ENCODE measurements around the gene PAM. TPM values are rescaled to one million over a fixed set of nuclear protein-coding genes. Genes with fewer than 3 reads are reported as not detected.

Gene PAM
- total RNA-seq, 5 donors from 2014 or later (not counting 1 experiment from before 2014, with no cell fraction given): 17.5 to 29.2 (median 23.3) TPM

DNA sequence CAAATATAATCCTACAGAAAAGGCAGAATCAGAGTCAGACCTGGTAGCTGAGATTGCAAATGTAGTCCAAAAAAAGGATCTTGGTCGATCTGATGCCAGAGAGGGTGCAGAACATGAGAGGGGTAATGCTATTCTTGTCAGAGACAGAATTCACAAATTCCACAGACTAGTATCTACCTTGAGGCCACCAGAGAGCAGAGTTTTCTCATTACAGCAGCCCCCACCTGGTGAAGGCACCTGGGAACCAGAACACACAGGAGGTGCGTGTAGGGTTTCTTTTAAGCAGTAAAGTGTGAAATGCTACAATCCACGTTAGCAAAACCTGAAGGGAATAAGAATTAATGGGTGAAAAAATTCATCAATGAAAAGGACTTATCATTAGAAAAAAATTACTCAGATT is 219.1 kb downstream of the PAM start:
- CTCF ChIA-PET: no interaction called here
- Histone ChIP-seq H3K9me3 (no peaks in the 10 kb centered on the region), H3K27ac (ENCODE audit: low read length) (no peak overlapping the region), H3K4me3 (ENCODE audit: control insufficient read depth in 1 of 2, extremely low read depth in 1 of 2, low read length in 1 of 2) (no peak overlapping the region), H3K4me1 (ENCODE audit: control insufficient read depth in 1 of 2, extremely low read depth in 1 of 2, insufficient read depth in 2 of 2, low read length in 2 of 2) (no peaks in the 10 kb centered on the region), H3K27me3 (replicated peaks in 1 of 2; ENCODE audit: control insufficient read depth in 2 of 2, extremely low read depth in 1 of 2, insufficient read depth in 2 of 2, low read length in 1 of 2) (no peaks in the 10 kb centered on the region), H3K36me3 (ENCODE audit: control insufficient read depth in 2 of 2, extremely low read depth in 1 of 2, insufficient read depth in 1 of 2, low read length in 1 of 2) (no peaks in the 10 kb centered on the region)
- ATAC-seq (replicated peaks in 1 of 4) (no peak), DNase-seq (no peak)
- H3K4me3 Mint-ChIP-seq: no peak overlapping the region
- peaks cover 0 to 2% (median 0%) of the 10 kb centered on the region in 3 donors for H3K4me1 Mint-ChIP-seq
- peaks cover 18% of the 10 kb centered on the region for H3K36me3 Mint-ChIP-seq
- H3K9me3 Mint-ChIP-seq: no peaks in the 10 kb centered on the region
- no peaks in the 10 kb centered on the region for H3K27me3 Mint-ChIP-seq
- no CpG with 5 or more reads among the region's 3 CpGs for WGBS (ENCODE audit: insufficient coverage)
- no peak overlapping the region for H3K27ac Mint-ChIP-seq
- POLR2A ChIA-PET: no interaction called here

DNA sequence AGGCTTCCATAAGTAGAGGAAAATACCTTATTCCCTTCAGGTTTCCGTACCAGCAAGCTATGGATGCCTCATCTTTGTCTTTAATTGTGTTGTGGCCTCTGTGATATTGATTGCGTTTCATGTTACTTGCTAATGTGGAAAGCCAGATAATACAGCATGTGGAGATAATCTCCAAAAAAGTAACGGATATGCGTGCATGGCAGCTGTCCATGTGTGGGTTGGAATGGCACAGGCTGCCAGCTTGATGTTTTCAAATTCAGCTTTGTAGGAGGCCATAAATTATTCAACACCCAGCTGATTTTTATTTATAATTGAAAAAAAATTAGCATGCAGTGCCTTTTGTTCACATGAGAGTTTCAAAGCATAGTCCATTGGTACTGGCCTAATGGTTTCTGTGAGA is 219.9 kb downstream of the PAM start:
- no peaks in the 10 kb centered on the region for H3K36me3 ChIP-seq (ENCODE audit: control insufficient read depth in 2 of 2, extremely low read depth in 1 of 2, insufficient read depth in 1 of 2, low read length in 1 of 2)
- no peaks in the 10 kb centered on the region for H3K9me3 ChIP-seq
- Mint-ChIP-seq H3K4me3 (no peak overlapping the region), H3K4me1 (peaks cover 0 to 2% (median 0%) of the 10 kb centered on the region in 3 donors), H3K36me3 (peaks cover 18% of the 10 kb centered on the region), H3K9me3 (no peaks in the 10 kb centered on the region), H3K27me3 (no peaks in the 10 kb centered on the region), H3K27ac (no peak overlapping the region)
- 100% methylated on average over 3 of the region's 4 CpGs for WGBS (ENCODE audit: insufficient coverage)
- ATAC-seq (replicated peaks in 1 of 4) (no peak), DNase-seq (no peak)
- POLR2A ChIA-PET: no interaction called here
- no peak overlapping the region for H3K27ac ChIP-seq (ENCODE audit: low read length)
- CTCF ChIA-PET: no interaction called here
- H3K27me3 ChIP-seq (replicated peaks in 1 of 2; ENCODE audit: control insufficient read depth in 2 of 2, extremely low read depth in 1 of 2, insufficient read depth in 2 of 2, low read length in 1 of 2): no peaks in the 10 kb centered on the region
- no peak overlapping the region for H3K4me3 ChIP-seq (ENCODE audit: control insufficient read depth in 1 of 2, extremely low read depth in 1 of 2, low read length in 1 of 2)
- no peaks in the 10 kb centered on the region for H3K4me1 ChIP-seq (ENCODE audit: control insufficient read depth in 1 of 2, extremely low read depth in 1 of 2, insufficient read depth in 2 of 2, low read length in 2 of 2)

DNA sequence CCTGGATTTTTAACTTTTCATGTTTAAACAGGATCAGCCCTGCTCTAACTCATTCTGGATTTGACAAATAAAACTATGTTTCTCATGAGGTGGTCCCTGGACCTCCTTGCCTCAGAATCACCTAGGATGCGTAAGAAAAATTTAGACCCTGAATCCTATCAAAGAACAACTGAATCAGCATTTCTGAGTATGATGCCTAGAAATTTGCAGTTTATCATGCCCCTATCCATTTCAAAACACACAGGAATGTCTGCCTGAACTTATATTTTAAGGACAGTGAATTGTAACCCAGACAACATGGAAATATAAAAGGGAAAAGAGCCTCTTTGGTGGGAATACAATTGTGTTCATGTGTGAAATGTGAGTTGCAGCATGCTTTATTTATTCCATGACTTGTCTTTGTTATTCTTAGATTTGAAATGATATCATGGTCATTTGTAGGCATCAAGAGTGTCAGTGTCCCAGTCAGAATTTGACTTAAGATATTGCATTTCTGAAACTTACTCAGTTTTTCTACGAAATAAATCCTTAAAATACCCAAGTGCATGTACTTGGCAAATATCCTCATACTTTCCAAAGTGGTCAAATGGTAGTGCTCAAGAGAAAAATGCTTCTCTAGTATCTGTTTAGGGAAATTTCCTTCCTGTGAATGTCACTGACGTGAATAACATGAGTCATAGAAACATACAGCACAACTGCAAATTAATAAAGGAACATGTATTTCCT is 220.5 kb downstream of the PAM start:
- Histone ChIP-seq H3K9me3 (no peaks in the 10 kb centered on the region), H3K27me3 (replicated peaks in 1 of 2; ENCODE audit: control insufficient read depth in 2 of 2, extremely low read depth in 1 of 2, insufficient read depth in 2 of 2, low read length in 1 of 2) (no peaks in the 10 kb centered on the region), H3K4me3 (ENCODE audit: control insufficient read depth in 1 of 2, extremely low read depth in 1 of 2, low read length in 1 of 2) (no peak overlapping the region), H3K36me3 (ENCODE audit: control insufficient read depth in 2 of 2, extremely low read depth in 1 of 2, insufficient read depth in 1 of 2, low read length in 1 of 2) (no peaks in the 10 kb centered on the region), H3K27ac (ENCODE audit: low read length) (no peak overlapping the region), H3K4me1 (ENCODE audit: control insufficient read depth in 1 of 2, extremely low read depth in 1 of 2, insufficient read depth in 2 of 2, low read length in 2 of 2) (no peaks in the 10 kb centered on the region)
- Mint-ChIP-seq H3K4me3 (no peak overlapping the region), H3K27me3 (no peaks in the 10 kb centered on the region), H3K9me3 (no peaks in the 10 kb centered on the region), H3K4me1 (peaks cover 0 to 2% (median 0%) of the 10 kb centered on the region in 3 donors), H3K27ac (no peak overlapping the region), H3K36me3 (peaks cover 18% of the 10 kb centered on the region)
- ChIA-PET POLR2A (no interaction called here), CTCF (no interaction called here)
- no CpG with 5 or more reads among the region's 3 CpGs for WGBS (ENCODE audit: insufficient coverage)
- ATAC-seq (replicated peaks in 1 of 4) (no peak), DNase-seq (no peak)

- peaks cover 24% of the 10 kb centered on the region for H3K36me3 Mint-ChIP-seq
- Histone ChIP-seq H3K4me3 (ENCODE audit: control insufficient read depth in 1 of 2, extremely low read depth in 1 of 2, low read length in 1 of 2) (no peak overlapping the region), H3K9me3 (peaks cover 3% of the 10 kb centered on the region), H3K27me3 (replicated peaks in 1 of 2; ENCODE audit: control insufficient read depth in 2 of 2, extremely low read depth in 1 of 2, insufficient read depth in 2 of 2, low read length in 1 of 2) (peaks cover 0 to 4% of the 10 kb centered on the region in 2 experiments), H3K4me1 (ENCODE audit: control insufficient read depth in 1 of 2, extremely low read depth in 1 of 2, insufficient read depth in 2 of 2, low read length in 2 of 2) (no peaks in the 10 kb centered on the region), H3K27ac (ENCODE audit: low read length) (no peak overlapping the region), H3K36me3 (ENCODE audit: control insufficient read depth in 2 of 2, extremely low read depth in 1 of 2, insufficient read depth in 1 of 2, low read length in 1 of 2) (no peaks in the 10 kb centered on the region)
- POLR2A ChIA-PET: no interaction called here
- no peak overlapping the region for H3K4me3 Mint-ChIP-seq
- WGBS (ENCODE audit: insufficient coverage): 100% methylated on average over 2 of the region's 3 CpGs
- no peaks in the 10 kb centered on the region for H3K4me1 Mint-ChIP-seq
- H3K27me3 Mint-ChIP-seq: no peaks in the 10 kb centered on the region
- peaks cover 3 to 24% (median 14%) of the 10 kb centered on the region in 3 donors for H3K9me3 Mint-ChIP-seq
- ATAC-seq (replicated peaks in 1 of 4) (no peak), DNase-seq (no peak)
- H3K27ac Mint-ChIP-seq: no peak overlapping the region
- CTCF ChIA-PET: no interaction called here
Measured at GRCh38 chr5:102981957-102982635, 227.0 kb downstream of the PAM start.

GRCh38 chr5:102986074-102986473 is 231.0 kb downstream of the PAM start:
- ChIA-PET CTCF (no interaction called here), POLR2A (no interaction called here)
- DNase-seq: no peak
- H3K9me3 ChIP-seq: peaks cover 3% of the 10 kb centered on the region
- no peak overlapping the region for H3K27ac ChIP-seq (ENCODE audit: low read length)
- Mint-ChIP-seq H3K36me3 (peaks cover 17% of the 10 kb centered on the region), H3K9me3 (peaks cover 3 to 24% (median 14%) of the 10 kb centered on the region in 3 donors), H3K4me3 (no peak overlapping the region), H3K4me1 (no peaks in the 10 kb centered on the region), H3K27ac (no peak overlapping the region), H3K27me3 (no peaks in the 10 kb centered on the region)
- ATAC-seq (replicated peaks in 1 of 4): no peak
- no CpG with 5 or more reads among the region's 3 CpGs for WGBS (ENCODE audit: insufficient coverage)
- H3K36me3 ChIP-seq (ENCODE audit: control insufficient read depth in 2 of 2, extremely low read depth in 1 of 2, insufficient read depth in 1 of 2, low read length in 1 of 2): no peaks in the 10 kb centered on the region
- H3K4me1 ChIP-seq (ENCODE audit: control insufficient read depth in 1 of 2, extremely low read depth in 1 of 2, insufficient read depth in 2 of 2, low read length in 2 of 2): no peaks in the 10 kb centered on the region
- peaks cover 0 to 4% of the 10 kb centered on the region in 2 experiments for H3K27me3 ChIP-seq (replicated peaks in 1 of 2; ENCODE audit: control insufficient read depth in 2 of 2, extremely low read depth in 1 of 2, insufficient read depth in 2 of 2, low read length in 1 of 2)
- H3K4me3 ChIP-seq (ENCODE audit: control insufficient read depth in 1 of 2, extremely low read depth in 1 of 2, low read length in 1 of 2): no peak overlapping the region

DNA sequence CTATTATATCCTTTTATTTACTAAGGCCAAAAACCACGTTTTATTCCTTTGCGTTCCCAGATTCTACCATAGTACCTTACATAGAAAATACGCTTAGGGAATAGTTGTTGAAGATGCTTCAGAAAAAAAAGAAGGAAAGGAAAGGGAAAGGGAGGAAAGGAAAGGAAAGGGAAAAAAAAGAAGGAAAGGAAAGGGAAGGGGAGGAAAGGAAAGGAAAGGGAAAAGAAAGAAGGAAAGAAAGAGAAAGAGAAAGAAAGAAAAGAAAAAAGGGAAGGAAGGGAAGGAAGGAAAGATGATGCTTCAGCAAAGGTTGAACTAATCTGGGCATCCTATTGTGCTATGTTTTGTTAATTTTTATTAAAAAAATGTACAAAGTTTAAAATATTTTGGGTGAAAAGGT is 233.4 kb downstream of the PAM start:
- CTCF ChIA-PET: no interaction called here
- Mint-ChIP-seq H3K36me3 (peaks cover 5% of the 10 kb centered on the region), H3K4me1 (no peaks in the 10 kb centered on the region)

More for the DNA sequence above, 233.4 kb downstream of the PAM start:
- Mint-ChIP-seq H3K9me3 (peaks cover 0 to 13% (median 8%) of the 10 kb centered on the region in 3 donors), H3K4me3 (no peak overlapping the region), H3K27ac (no peak overlapping the region), H3K27me3 (no peaks in the 10 kb centered on the region)
- WGBS (ENCODE audit: insufficient coverage): no CpG with 5 or more reads among the region's 3 CpGs
- Histone ChIP-seq H3K27me3 (replicated peaks in 1 of 2; ENCODE audit: control insufficient read depth in 2 of 2, extremely low read depth in 1 of 2, insufficient read depth in 2 of 2, low read length in 1 of 2) (no peaks in the 10 kb centered on the region), H3K36me3 (ENCODE audit: control insufficient read depth in 2 of 2, extremely low read depth in 1 of 2, insufficient read depth in 1 of 2, low read length in 1 of 2) (no peaks in the 10 kb centered on the region), H3K9me3 (no peaks in the 10 kb centered on the region), H3K27ac (ENCODE audit: low read length) (no peak overlapping the region), H3K4me1 (ENCODE audit: control insufficient read depth in 1 of 2, extremely low read depth in 1 of 2, insufficient read depth in 2 of 2, low read length in 2 of 2) (no peaks in the 10 kb centered on the region), H3K4me3 (ENCODE audit: control insufficient read depth in 1 of 2, extremely low read depth in 1 of 2, low read length in 1 of 2) (no peak overlapping the region)
- ATAC-seq (replicated peaks in 1 of 4) (no peak), DNase-seq (no peak)
- POLR2A ChIA-PET: no interaction called here

Measured in T-cell (primary cell).